Stimulated activated naive CD8-positive, alpha-beta T cell treated with anti-CD3 and anti-CD28 coated beads, Interleukin-15, amount 100 ng/mL, for 72 hours (primary cell): ENCODE measurements around the gene DCLK1.
A peak's percentile ranks its signal among the peaks of the same experiment; 100 is the strongest.

Experiments
- ATAC-seq: fragments of 150-1000 bp; cut with Tn5 transposase; 2 replicates; pipeline ENCODE4 v1.10.0; 2021; ENCODE audit warnings: mild to moderate bottlenecking, moderate library complexity
- DNase-seq, 2 donors: peaks; one replicate each; pipeline ENCODE4 v3.0.0; 2021 to 2022
- H3K27ac Mint-ChIP-seq, 2 donors: one replicate each; pipeline ENCODE4 v1.8.0; 2022; ENCODE audit warnings: mild to moderate bottlenecking in 2 of 2, mixed read lengths in 2 of 2, moderate library complexity in 2 of 2
- H3K27me3 Mint-ChIP-seq: one replicate; pipeline ENCODE4 v1.8.0; 2022; ENCODE audit warnings: mixed read lengths
- H3K4me1 Mint-ChIP-seq: one replicate; pipeline ENCODE4 v1.8.0; 2022; ENCODE audit warnings: mild to moderate bottlenecking, mixed read lengths
- H3K4me3 Mint-ChIP-seq, 2 donors: one replicate each; pipeline ENCODE4 v1.8.0; 2022; ENCODE audit warnings: mild to moderate bottlenecking in 2 of 2, mixed read lengths in 2 of 2, moderate library complexity in 1 of 2
- H3K9me3 Mint-ChIP-seq, 2 donors: one replicate each; pipeline ENCODE4 v1.8.0; 2022; ENCODE audit warnings: mixed read lengths in 2 of 2

The DCLK1 gene

DNA sequence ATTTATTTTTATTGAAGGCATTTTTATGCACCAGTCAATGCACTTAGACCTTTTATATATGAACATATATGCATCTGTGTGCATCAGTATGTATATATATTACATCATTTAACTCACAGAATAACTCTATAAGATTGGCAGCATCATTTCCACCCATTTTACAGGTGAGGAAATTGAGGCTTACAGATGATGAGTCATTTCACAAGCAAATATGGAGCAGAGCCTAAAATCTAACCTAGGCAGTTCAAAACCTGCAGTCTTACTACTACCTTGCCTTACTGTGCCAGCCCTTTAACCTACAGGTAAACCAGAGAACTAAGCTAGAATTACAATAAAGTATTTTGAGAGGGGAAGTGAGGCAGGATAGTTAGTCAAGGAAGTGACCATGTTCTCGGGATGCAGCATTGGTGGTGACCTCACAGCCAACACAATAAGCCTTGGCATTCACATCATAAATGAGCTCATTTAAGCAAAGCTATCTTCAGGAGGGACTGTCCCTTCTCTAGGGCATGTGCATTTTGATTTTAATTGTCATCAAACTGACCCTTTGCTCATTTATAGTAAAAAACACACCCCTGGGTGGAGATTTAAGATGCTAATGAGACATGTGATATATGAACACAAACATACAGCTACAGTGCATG is 274.3 kb downstream of the DCLK1 start:
- no peak for DNase-seq
- no peaks in the 10 kb centered on the region for H3K4me1 Mint-ChIP-seq
- H3K4me3 Mint-ChIP-seq = no peak overlapping the region
- H3K27me3 Mint-ChIP-seq = peaks cover 47% of the 10 kb centered on the region
- ATAC-seq = no peak
- H3K27ac Mint-ChIP-seq = no peak overlapping the region
- H3K9me3 Mint-ChIP-seq = peaks cover 0 to 1% of the 10 kb centered on the region in 2 donors

DNA sequence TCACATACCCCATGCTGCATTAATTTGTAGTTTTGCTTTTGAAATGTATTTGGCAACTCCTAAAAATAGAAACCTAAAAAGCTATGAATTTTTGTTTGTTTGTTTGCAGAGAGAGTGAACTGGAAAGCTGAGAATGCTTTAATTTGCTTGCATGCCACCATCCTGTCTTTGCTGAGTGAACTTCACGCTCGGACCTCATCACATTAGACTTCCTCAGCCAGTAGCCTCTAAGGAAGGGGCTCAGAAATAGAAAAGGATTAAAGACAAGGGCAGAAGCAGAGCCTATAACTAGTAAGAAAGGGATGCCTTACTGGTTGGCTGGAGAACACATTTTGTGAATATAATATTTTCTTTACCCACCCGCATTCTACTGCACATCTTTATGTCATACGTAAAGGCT is 275.1 kb downstream of the DCLK1 start:
- no peak overlapping the region for H3K27ac Mint-ChIP-seq
- DNase-seq (no peak), ATAC-seq (no peak)
- no peaks in the 10 kb centered on the region for H3K4me1 Mint-ChIP-seq
- peaks cover 4 to 5% of the 10 kb centered on the region in 2 donors for H3K9me3 Mint-ChIP-seq
- no peak overlapping the region for H3K4me3 Mint-ChIP-seq
- peaks cover 53% of the 10 kb centered on the region for H3K27me3 Mint-ChIP-seq

- DNase-seq (peak; percentile 1 to 8), ATAC-seq (peak; percentile 65)
Observed at GRCh38 chr13:35855531-35856019, 275.6 kb downstream of the DCLK1 start.

GRCh38 chr13:35854286-35854685 is 276.9 kb downstream of the DCLK1 start:
- DNase-seq = no peak
- Mint-ChIP-seq H3K4me1 (no peaks in the 10 kb centered on the region), H3K27ac (no peak overlapping the region), H3K4me3 (no peak overlapping the region), H3K27me3 (peaks cover 55% of the 10 kb centered on the region), H3K9me3 (peaks cover 5 to 8% of the 10 kb centered on the region in 2 donors)
- ATAC-seq = no peak

More at GRCh38 chr13:35855531-35856019, 275.6 kb downstream of the DCLK1 start:
- no peak overlapping the region for H3K4me3 Mint-ChIP-seq
- peaks cover 55% of the 10 kb centered on the region for H3K27me3 Mint-ChIP-seq
- no peak overlapping the region for H3K27ac Mint-ChIP-seq
- peaks cover 5 to 8% of the 10 kb centered on the region in 2 donors for H3K9me3 Mint-ChIP-seq
- no peaks in the 10 kb centered on the region for H3K4me1 Mint-ChIP-seq

GRCh38 chr13:35851881-35852280 is 279.3 kb downstream of the DCLK1 start:
- no peak for DNase-seq
- peaks cover 5 to 8% of the 10 kb centered on the region in 2 donors for H3K9me3 Mint-ChIP-seq
- peaks cover 41% of the 10 kb centered on the region for H3K27me3 Mint-ChIP-seq
- no peaks in the 10 kb centered on the region for H3K4me1 Mint-ChIP-seq
- H3K4me3 Mint-ChIP-seq = no peak overlapping the region
- H3K27ac Mint-ChIP-seq = no peak overlapping the region
- no peak for ATAC-seq

GRCh38 chr13:35851356-35851755 is 279.8 kb downstream of the DCLK1 start:
- no peak for ATAC-seq
- Mint-ChIP-seq H3K4me3 (no peak overlapping the region), H3K27ac (no peak overlapping the region), H3K9me3 (peaks cover 5 to 8% of the 10 kb centered on the region in 2 donors), H3K27me3 (peaks cover 39% of the 10 kb centered on the region), H3K4me1 (no peaks in the 10 kb centered on the region)
- no peak for DNase-seq

DNA sequence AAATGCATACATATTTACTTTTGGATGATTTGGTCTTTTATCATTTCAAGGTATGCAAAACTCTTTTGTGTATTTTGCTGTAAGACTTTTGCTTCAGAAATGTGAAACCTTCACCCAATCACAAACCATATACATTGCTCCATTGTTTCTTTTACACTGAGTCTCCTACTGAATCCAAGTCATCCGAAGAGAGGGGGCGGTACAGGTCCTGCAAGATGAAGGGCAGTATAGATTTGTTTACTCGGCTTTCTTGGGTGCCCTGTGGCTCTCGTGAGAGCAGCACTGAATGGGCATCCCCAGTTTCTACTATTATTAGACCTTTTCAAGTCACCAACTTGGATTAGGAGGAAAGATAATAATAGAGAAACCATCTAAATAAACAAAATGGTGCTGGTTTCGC is 280.6 kb downstream of the DCLK1 start:
- DNase-seq (no peak), ATAC-seq (no peak)
- Mint-ChIP-seq H3K4me3 (no peak overlapping the region), H3K4me1 (no peaks in the 10 kb centered on the region), H3K27me3 (peaks cover 31% of the 10 kb centered on the region), H3K9me3 (peaks cover 5 to 8% of the 10 kb centered on the region in 2 donors), H3K27ac (no peak overlapping the region)

- Mint-ChIP-seq H3K9me3 (peaks cover 5 to 8% of the 10 kb centered on the region in 2 donors), H3K27me3 (peaks cover 18% of the 10 kb centered on the region), H3K4me1 (no peaks in the 10 kb centered on the region), H3K27ac (no peak overlapping the region), H3K4me3 (no peak overlapping the region)
- no peak for ATAC-seq
- no peak for DNase-seq
Observed at GRCh38 chr13:35849256-35849644, 281.9 kb downstream of the DCLK1 start.

GRCh38 chr13:35848336-35849255 is 282.6 kb downstream of the DCLK1 start:
- ATAC-seq (no peak), DNase-seq (no peak)
- no peaks in the 10 kb centered on the region for H3K4me1 Mint-ChIP-seq
- no peak overlapping the region for H3K27ac Mint-ChIP-seq
- peaks cover 5 to 8% of the 10 kb centered on the region in 2 donors for H3K9me3 Mint-ChIP-seq
- peaks cover 11% of the 10 kb centered on the region for H3K27me3 Mint-ChIP-seq
- H3K4me3 Mint-ChIP-seq = no peak overlapping the region

- ATAC-seq = no peak
- peaks cover 5 to 7% of the 10 kb centered on the region in 2 donors for H3K9me3 Mint-ChIP-seq
- DNase-seq = no peak
- H3K27me3 Mint-ChIP-seq = peaks cover 8% of the 10 kb centered on the region
- H3K4me1 Mint-ChIP-seq = no peaks in the 10 kb centered on the region
- no peak overlapping the region for H3K27ac Mint-ChIP-seq
- no peak overlapping the region for H3K4me3 Mint-ChIP-seq
Observed at GRCh38 chr13:35843272-35843671, 287.9 kb downstream of the DCLK1 start.

DNA sequence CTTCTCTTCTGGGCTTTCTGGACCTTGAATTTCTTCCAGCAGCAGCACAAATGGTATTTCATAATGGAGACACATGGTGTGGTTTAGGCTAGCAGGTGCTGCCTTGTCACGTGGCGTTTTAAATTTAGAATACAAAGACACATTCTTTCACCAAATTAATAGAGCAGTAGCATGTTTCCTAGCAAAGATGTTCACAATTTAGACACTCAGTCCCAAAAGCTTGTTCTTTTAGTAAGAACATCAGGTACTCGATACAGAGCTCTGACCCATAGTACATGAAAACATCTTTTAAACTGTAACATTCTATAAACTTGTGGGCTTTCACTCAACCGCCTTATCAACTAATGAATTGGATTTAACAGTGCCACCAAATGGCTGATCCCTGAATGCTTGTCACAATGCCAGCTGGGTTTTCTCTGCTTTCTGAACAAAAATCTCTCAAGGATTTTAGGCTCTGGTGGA is 290.1 kb downstream of the DCLK1 start:
- no peak overlapping the region for H3K4me3 Mint-ChIP-seq
- H3K4me1 Mint-ChIP-seq = no peaks in the 10 kb centered on the region
- no peak overlapping the region for H3K27ac Mint-ChIP-seq
- ATAC-seq (no peak), DNase-seq (no peak)
- H3K27me3 Mint-ChIP-seq = peaks cover 8% of the 10 kb centered on the region
- H3K9me3 Mint-ChIP-seq = peaks cover 5 to 7% of the 10 kb centered on the region in 2 donors

DNA sequence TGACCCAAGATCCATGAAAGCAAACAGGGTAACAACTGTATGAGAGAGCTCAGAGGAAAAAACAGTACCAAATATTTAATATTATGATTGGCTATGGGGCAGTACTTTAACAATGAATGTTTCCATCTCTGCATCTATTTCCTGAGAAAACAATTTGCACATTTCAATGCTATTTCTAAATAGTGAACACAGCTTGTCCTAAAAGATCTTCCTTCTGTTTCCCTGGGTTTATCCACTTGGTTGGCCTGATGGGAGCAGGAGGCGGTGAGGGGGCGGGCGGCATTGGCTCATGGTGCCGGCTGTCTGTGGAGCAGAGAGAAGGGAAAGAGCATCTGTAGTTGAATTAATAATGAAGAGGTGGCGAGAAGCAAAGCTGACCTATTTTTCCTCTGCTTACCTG is 291.4 kb downstream of the DCLK1 start:
- Mint-ChIP-seq H3K4me3 (no peak overlapping the region), H3K27me3 (peaks cover 8% of the 10 kb centered on the region), H3K27ac (no peak overlapping the region)

GRCh38 chr13:35838356-35838755 is 292.8 kb downstream of the DCLK1 start:
- ATAC-seq = no peak
- Mint-ChIP-seq H3K27me3 (peaks cover 8% of the 10 kb centered on the region), H3K27ac (no peak overlapping the region), H3K9me3 (peaks cover 5 to 7% of the 10 kb centered on the region in 2 donors), H3K4me1 (no peaks in the 10 kb centered on the region), H3K4me3 (no peak overlapping the region)
- DNase-seq = no peak

More for the DNA sequence above, 291.4 kb downstream of the DCLK1 start:
- no peak for ATAC-seq
- H3K9me3 Mint-ChIP-seq = peaks cover 5 to 7% of the 10 kb centered on the region in 2 donors
- H3K4me1 Mint-ChIP-seq = no peaks in the 10 kb centered on the region
- no peak for DNase-seq

DNA sequence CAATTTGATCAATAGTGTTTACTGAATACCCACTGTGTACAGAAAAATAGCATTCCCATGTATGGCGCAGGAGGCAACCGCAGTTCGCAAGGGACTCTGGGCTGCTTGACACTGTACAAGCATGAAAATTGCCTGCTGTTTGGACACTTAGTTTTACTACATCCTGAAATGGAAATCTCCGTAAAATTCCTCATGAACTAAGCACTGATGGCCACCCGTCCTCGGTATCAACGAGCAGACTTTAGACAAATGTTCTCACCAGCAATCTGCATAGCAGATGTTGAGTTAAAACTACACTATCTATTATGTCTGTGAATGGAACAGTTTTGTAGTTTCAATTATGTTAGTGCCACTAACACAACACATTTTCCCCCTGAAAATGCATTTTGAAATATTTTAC is 294.7 kb downstream of the DCLK1 start:
- DNase-seq (no peak), ATAC-seq (no peak)
- Mint-ChIP-seq H3K4me3 (no peak overlapping the region), H3K27ac (no peak overlapping the region), H3K27me3 (peaks cover 8% of the 10 kb centered on the region), H3K4me1 (no peaks in the 10 kb centered on the region), H3K9me3 (peaks cover 5 to 7% of the 10 kb centered on the region in 2 donors)

- DNase-seq (no peak), ATAC-seq (no peak)
- no peaks in the 10 kb centered on the region for H3K4me1 Mint-ChIP-seq
- H3K27ac Mint-ChIP-seq = no peak overlapping the region
- no peak overlapping the region for H3K4me3 Mint-ChIP-seq
- H3K27me3 Mint-ChIP-seq = peaks cover 8% of the 10 kb centered on the region
- peaks cover 5 to 7% of the 10 kb centered on the region in 2 donors for H3K9me3 Mint-ChIP-seq
Observed at GRCh38 chr13:35835989-35836388, 295.2 kb downstream of the DCLK1 start.
